ENCODE results near the gene WDR49. TPM values are rescaled to one million over a fixed set of nuclear protein-coding genes. Genes with fewer than 3 reads are reported as not detected.

The WDR49 gene
- 0.34 TPM for total RNA-seq (2021; ENCODE audit: unreplicated experiment)
- 0.04 TPM in 1 of 2 replicates, not detected in the other for polyA plus RNA-seq (2012)
- Bru-seq, nascent RNA: percentile 19 among the genes with signal in this experiment
- BruChase-seq, experiment 1, labeled RNA remaining after a 6-hour chase: percentile 32 among the genes with signal in this experiment
- percentile 28 among the genes with signal in this experiment for BruChase-seq, experiment 2, labeled RNA remaining after a 2-hour chase
- long read RNA-seq: 0 reads

DNA sequence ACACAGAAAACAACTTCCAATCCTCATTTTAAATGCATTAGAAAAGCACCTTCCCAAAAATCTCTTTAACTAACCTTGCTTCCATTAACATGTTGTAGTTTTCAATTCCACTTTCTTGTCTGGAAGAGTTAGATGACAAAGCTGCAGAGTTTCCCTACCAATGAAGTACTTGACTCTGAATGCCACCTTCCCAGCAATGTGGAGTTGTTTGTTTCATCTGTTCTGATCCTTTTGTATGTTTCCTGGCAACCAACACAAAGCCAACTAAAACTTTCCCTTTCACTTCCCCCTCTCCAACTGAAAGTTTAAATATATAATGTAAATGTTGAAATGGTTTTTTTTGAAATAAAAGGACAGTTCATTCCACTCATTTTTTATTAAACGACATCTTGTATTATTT is at the start of gene WDR49:
Gene WDR49, minus strand, starts transcription at position 183 of the 400 bp plus-strand sequence. CDS start 517 bp downstream, outside the sequence.
- Histone ChIP-seq H4K20me1 (ENCODE audit: insufficient read depth) (no peaks in the 10 kb centered on the region), H3K27ac (ENCODE audit: low read depth, low read length) (no peak within 1 kb of the TSS), H3K79me2 (ENCODE audit: insufficient read depth, low read length) (no peaks in the 10 kb centered on the region), H3K36me3 (ENCODE audit: control insufficient read depth in 1 of 2, insufficient read depth in 2 of 2, low read length in 2 of 2) (no peaks in the 10 kb centered on the region), H3K4me3 (replicated peaks in 1 of 2; ENCODE audit: low read depth in 1 of 2, low read length in 2 of 2) (no peak within 1 kb of the TSS), H3K4me2 (ENCODE audit: low read length) (no peak within 1 kb of the TSS), H2AFZ (ENCODE audit: low read depth, low read length, poor library complexity, severe bottlenecking) (no peak within 1 kb of the TSS), H3K9me2 (ENCODE audit: insufficient read depth) (no peaks in the 10 kb centered on the region), H3K4me1 (ENCODE audit: control insufficient read depth in 1 of 2, insufficient read depth in 2 of 2, low read length in 2 of 2) (no peaks in the 10 kb centered on the region), H3K9me3 (ENCODE audit: control insufficient read depth in 1 of 2, insufficient read depth in 1 of 2, low read depth in 1 of 2, low read length in 2 of 2) (no peaks in the 10 kb centered on the region), H3K27me3 (ENCODE audit: insufficient read depth, low read length) (no peaks in the 10 kb centered on the region), H3K9ac (ENCODE audit: low read length) (no peak within 1 kb of the TSS)
- intact Hi-C loops (cut with micrococcal nuclease): no loop called here
- RAD21 ChIA-PET (ENCODE audit: low non-redundant PET in 1 of 2, low total read pairs in 2 of 2, uncharacterized antibody in 2 of 2, unreplicated experiment in 2 of 2): no interaction called here
- TF ChIP-seq ZFX (IDR thresholded peaks at IDR 0.05) (no peak), CBX3 (IDR thresholded peaks at IDR 0.05; ENCODE audit: low read depth) (no peak), EGR1 (IDR thresholded peaks at IDR 0.05; ENCODE audit: low read depth) (no peak)
- ATAC-seq (no peak), DNase-seq (ENCODE audit: low read depth, low spot score) (no peak)
- POLR2A ChIA-PET: no interaction called here
- CTCF ChIA-PET: no interaction called here
- BruUV-seq (replicated peaks): no TSS peak

DNA sequence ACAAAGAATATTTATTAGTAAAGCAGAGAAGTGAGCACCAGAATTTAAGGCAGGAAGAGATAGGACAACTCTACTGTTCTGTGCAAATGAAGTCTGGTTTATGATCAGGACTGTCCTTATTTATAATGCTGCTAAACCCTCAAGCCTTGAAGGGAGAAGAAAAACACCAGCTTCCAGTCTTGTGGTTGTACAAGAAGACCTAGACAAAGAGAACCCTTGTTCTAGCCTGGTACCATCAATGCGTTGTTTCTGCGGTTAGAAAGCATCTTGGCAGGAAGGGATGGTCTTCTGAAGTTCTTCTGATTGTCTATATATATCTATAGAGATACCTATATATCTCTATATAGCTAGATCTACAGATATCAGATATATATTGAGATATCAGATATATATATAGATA is 47.2 kb upstream of the WDR49 start:
- RAD21 ChIA-PET (ENCODE audit: low non-redundant PET in 1 of 2, low total read pairs in 2 of 2, uncharacterized antibody in 2 of 2, unreplicated experiment in 2 of 2): no interaction called here
- peaks cover 18% of the 10 kb centered on the region for H3K79me2 ChIP-seq (ENCODE audit: insufficient read depth, low read length)
- no peak overlapping the region for H2AFZ ChIP-seq (ENCODE audit: low read depth, low read length, poor library complexity, severe bottlenecking)
- H3K9me3 ChIP-seq (ENCODE audit: control insufficient read depth in 1 of 2, insufficient read depth in 1 of 2, low read depth in 1 of 2, low read length in 2 of 2): no peaks in the 10 kb centered on the region
- H3K27me3 ChIP-seq (ENCODE audit: insufficient read depth, low read length): no peaks in the 10 kb centered on the region
- no peaks in the 10 kb centered on the region for H3K36me3 ChIP-seq (ENCODE audit: control insufficient read depth in 1 of 2, insufficient read depth in 2 of 2, low read length in 2 of 2)
- H4K20me1 ChIP-seq (ENCODE audit: insufficient read depth): no peaks in the 10 kb centered on the region
- H3K4me3 ChIP-seq (replicated peaks in 1 of 2; ENCODE audit: low read depth in 1 of 2, low read length in 2 of 2): no peak overlapping the region
- no peak for ATAC-seq
- intact Hi-C loops (cut with micrococcal nuclease): no loop called here
- BruUV-seq (replicated peaks): no TSS peak
- CTCF ChIA-PET: no interaction called here
- DNase-seq (ENCODE audit: low read depth, low spot score): no peak
- H3K4me1 ChIP-seq (ENCODE audit: control insufficient read depth in 1 of 2, insufficient read depth in 2 of 2, low read length in 2 of 2): no peaks in the 10 kb centered on the region
- no peaks in the 10 kb centered on the region for H3K9me2 ChIP-seq (ENCODE audit: insufficient read depth)
- H3K4me2 ChIP-seq (ENCODE audit: low read length): no peak overlapping the region
- H3K27ac ChIP-seq (ENCODE audit: low read depth, low read length): no peak overlapping the region
- no peak overlapping the region for H3K9ac ChIP-seq (ENCODE audit: low read length)
- POLR2A ChIA-PET: no interaction called here
- TF ChIP-seq, protein P1, sequence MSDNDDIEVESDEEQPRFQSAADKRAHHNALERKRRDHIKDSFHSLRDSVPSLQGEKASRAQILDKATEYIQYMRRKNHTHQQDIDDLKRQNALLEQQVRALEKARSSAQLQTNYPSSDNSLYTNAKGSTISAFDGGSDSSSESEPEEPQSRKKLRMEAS (IDR thresholded peaks at IDR 0.05): no peak
- TF ChIP-seq, protein P2, sequence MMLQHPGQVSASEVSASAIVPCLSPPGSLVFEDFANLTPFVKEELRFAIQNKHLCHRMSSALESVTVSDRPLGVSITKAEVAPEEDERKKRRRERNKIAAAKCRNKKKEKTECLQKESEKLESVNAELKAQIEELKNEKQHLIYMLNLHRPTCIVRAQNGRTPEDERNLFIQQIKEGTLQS (IDR thresholded peaks at IDR 0.05): no peak
- TF ChIP-seq, protein P3, sequence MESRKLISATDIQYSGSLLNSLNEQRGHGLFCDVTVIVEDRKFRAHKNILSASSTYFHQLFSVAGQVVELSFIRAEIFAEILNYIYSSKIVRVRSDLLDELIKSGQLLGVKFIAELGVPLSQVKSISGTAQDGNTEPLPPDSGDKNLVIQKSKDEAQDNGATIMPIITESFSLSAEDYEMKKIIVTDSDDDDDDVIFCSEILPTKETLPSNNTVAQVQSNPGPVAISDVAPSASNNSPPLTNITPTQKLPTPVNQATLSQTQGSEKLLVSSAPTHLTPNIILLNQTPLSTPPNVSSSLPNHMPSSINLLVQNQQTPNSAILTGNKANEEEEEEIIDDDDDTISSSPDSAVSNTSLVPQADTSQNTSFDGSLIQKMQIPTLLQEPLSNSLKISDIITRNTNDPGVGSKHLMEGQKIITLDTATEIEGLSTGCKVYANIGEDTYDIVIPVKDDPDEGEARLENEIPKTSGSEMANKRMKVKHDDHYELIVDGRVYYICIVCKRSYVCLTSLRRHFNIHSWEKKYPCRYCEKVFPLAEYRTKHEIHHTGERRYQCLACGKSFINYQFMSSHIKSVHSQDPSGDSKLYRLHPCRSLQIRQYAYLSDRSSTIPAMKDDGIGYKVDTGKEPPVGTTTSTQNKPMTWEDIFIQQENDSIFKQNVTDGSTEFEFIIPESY (IDR thresholded peaks at IDR 0.05; ENCODE audit: extremely low read depth, insufficient replicate concordance, low read length): no peak
- TF ChIP-seq ZFX (IDR thresholded peaks at IDR 0.05): no peak
- TF ChIP-seq EZH2 (IDR thresholded peaks at IDR 0.05): no peak
- no peak for TF ChIP-seq SIN3A (IDR thresholded peaks at IDR 0.05; ENCODE audit: low read depth)
- TF ChIP-seq POLR2A (IDR thresholded peaks at IDR 0.05; ENCODE audit: borderline replicate concordance, extremely low read depth, insufficient read depth, insufficient read length): no peak
- TF ChIP-seq, protein P4, sequence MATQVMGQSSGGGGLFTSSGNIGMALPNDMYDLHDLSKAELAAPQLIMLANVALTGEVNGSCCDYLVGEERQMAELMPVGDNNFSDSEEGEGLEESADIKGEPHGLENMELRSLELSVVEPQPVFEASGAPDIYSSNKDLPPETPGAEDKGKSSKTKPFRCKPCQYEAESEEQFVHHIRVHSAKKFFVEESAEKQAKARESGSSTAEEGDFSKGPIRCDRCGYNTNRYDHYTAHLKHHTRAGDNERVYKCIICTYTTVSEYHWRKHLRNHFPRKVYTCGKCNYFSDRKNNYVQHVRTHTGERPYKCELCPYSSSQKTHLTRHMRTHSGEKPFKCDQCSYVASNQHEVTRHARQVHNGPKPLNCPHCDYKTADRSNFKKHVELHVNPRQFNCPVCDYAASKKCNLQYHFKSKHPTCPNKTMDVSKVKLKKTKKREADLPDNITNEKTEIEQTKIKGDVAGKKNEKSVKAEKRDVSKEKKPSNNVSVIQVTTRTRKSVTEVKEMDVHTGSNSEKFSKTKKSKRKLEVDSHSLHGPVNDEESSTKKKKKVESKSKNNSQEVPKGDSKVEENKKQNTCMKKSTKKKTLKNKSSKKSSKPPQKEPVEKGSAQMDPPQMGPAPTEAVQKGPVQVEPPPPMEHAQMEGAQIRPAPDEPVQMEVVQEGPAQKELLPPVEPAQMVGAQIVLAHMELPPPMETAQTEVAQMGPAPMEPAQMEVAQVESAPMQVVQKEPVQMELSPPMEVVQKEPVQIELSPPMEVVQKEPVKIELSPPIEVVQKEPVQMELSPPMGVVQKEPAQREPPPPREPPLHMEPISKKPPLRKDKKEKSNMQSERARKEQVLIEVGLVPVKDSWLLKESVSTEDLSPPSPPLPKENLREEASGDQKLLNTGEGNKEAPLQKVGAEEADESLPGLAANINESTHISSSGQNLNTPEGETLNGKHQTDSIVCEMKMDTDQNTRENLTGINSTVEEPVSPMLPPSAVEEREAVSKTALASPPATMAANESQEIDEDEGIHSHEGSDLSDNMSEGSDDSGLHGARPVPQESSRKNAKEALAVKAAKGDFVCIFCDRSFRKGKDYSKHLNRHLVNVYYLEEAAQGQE (IDR thresholded peaks at IDR 0.05; ENCODE audit: low read depth): no peak
- TF ChIP-seq YY1 (IDR thresholded peaks at IDR 0.05; ENCODE audit: extremely low read depth, insufficient replicate concordance, low read depth, low read length): no peak
- TF ChIP-seq, protein P5, sequence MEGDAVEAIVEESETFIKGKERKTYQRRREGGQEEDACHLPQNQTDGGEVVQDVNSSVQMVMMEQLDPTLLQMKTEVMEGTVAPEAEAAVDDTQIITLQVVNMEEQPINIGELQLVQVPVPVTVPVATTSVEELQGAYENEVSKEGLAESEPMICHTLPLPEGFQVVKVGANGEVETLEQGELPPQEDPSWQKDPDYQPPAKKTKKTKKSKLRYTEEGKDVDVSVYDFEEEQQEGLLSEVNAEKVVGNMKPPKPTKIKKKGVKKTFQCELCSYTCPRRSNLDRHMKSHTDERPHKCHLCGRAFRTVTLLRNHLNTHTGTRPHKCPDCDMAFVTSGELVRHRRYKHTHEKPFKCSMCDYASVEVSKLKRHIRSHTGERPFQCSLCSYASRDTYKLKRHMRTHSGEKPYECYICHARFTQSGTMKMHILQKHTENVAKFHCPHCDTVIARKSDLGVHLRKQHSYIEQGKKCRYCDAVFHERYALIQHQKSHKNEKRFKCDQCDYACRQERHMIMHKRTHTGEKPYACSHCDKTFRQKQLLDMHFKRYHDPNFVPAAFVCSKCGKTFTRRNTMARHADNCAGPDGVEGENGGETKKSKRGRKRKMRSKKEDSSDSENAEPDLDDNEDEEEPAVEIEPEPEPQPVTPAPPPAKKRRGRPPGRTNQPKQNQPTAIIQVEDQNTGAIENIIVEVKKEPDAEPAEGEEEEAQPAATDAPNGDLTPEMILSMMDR (IDR thresholded peaks at IDR 0.05 in 2 of 3, conservative IDR thresholded peaks at IDR 0.05 in 1 of 3; ENCODE audit: borderline replicate concordance in 1 of 3, insufficient read depth in 1 of 3, low read depth in 2 of 3, low read length in 2 of 3): no peak
